Peyer's patch (tissue), 4 donors: ENCODE data around the gene FAM78A. TPM values are rescaled to one million over a fixed set of nuclear protein-coding genes. Genes with fewer than 3 reads are reported as not detected.
A peak's percentile ranks its signal among the peaks of the same experiment; 100 is the strongest.
"Not testable (repeated sequence)": the region's sequence is repeated elsewhere in the genome, so short reads cannot be mapped to it uniquely, and the experiment has no call there.

ENCODE experiments used
- DNase-seq, 3 donors: peaks; one replicate each; pipeline ENCODE4 v3.0.0-alpha.2; 2017 to 2019
- H3K27ac ChIP-seq, 4 donors: fragments of 200-600 bp; sonication (generic); one replicate each; pipeline ENCODE4 v1.5.1; 2016 to 2019
- H3K27me3 ChIP-seq, 2 donors: fragments of 200-600 bp; sonication (generic); one replicate each; pipeline ENCODE4 v1.5.1; 2019
- H3K36me3 ChIP-seq, 3 donors: fragments of 200-600 bp; sonication (generic); one replicate each; pipeline ENCODE4 v1.5.1; 2016 to 2019
- H3K4me1 ChIP-seq, 4 donors: fragments of 200-600 bp; sonication (generic); one replicate each; pipeline ENCODE4 v1.5.1; 2016 to 2019
- H3K4me3 ChIP-seq, 4 donors: fragments of 200-600 bp; sonication (generic); 1 replicate in 3 of 4; 2 replicates in 1 of 4; pipeline ENCODE4 v1.5.1; 2016 to 2019; ENCODE audit warnings: mild to moderate bottlenecking in 1 of 4
- H3K9me3 ChIP-seq, 4 donors: fragments of 200-600 bp; sonication (generic); one replicate each; pipeline ENCODE4 v1.5.1; 2016 to 2019; ENCODE audit warnings: mild to moderate bottlenecking in 1 of 4
- CTCF ChIP-seq, 6 experiments: fragments of 450-650 bp in 4 of 6; fragments of 200-600 bp in 2 of 6; sonication (generic) in 1 of 6; IDR thresholded peaks; one replicate each; pipeline ENCODE4 v1.5.1; 2017 to 2019; ENCODE audit warnings: antibody characterized with exemption in 6 of 6, mild to moderate bottlenecking in 3 of 6, moderate library complexity in 1 of 6
- POLR2A ChIP-seq, 2 donors: fragments of 450-650 bp; IDR thresholded peaks; one replicate each; pipeline ENCODE4 v1.5.1; 2017; ENCODE audit warnings: antibody characterized with exemption in 2 of 2, mild to moderate bottlenecking in 2 of 2, moderate library complexity in 2 of 2
- total RNA-seq, 4 donors: library from RNA; depleted of rRNA; stranded (reverse); fragments of >200 nt; gene quantifications; one replicate each; pipeline ENCODE4 v1.1.0, GENCODE V29; 2016

FAM78A gene
- total RNA-seq, 4 donors from 2014 or later: 0.95 to 8.3 (median 3.3) TPM

- Histone ChIP-seq H3K4me3 (peak overlapping the region; percentile 74 to 87 (median 80)), H3K9me3 (no peaks in the 10 kb centered on the region), H3K36me3 (no peaks in the 10 kb centered on the region), H3K27me3 (peaks cover 0 to 3% of the 10 kb centered on the region in 2 donors), H3K4me1 (peaks cover 0 to 22% (median 14%) of the 10 kb centered on the region in 4 donors), H3K27ac (peak overlapping the region; percentile 69 to 92 (median 82))
- peak in 2 of 3 donors; percentile 41 to 49 for DNase-seq
- no peak for TF ChIP-seq POLR2A (IDR thresholded peaks at IDR 0.05)
Measured at GRCh38 chr9:131273146-131273855, 3.0 kb downstream of the FAM78A start.

- TF ChIP-seq POLR2A (IDR thresholded peaks at IDR 0.05) (no peak), CTCF (IDR thresholded peaks at IDR 0.05) (no peak)
- H3K36me3 ChIP-seq: no peaks in the 10 kb centered on the region
- DNase-seq: no peak
- peaks cover 0 to 3% of the 10 kb centered on the region in 2 donors for H3K27me3 ChIP-seq
- H3K27ac ChIP-seq: peak overlapping the region; percentile 79 to 92 (median 82)
- peaks cover 0 to 15% (median 13%) of the 10 kb centered on the region in 4 donors for H3K4me1 ChIP-seq
- H3K9me3 ChIP-seq: no peaks in the 10 kb centered on the region
- H3K4me3 ChIP-seq: peak overlapping the region in 2 of 4 donors; percentile 79 to 87
Measured at GRCh38 chr9:131272212-131272611, 4.1 kb downstream of the FAM78A start.

- no peak for DNase-seq
- Histone ChIP-seq H3K27me3 (peaks cover 0 to 3% of the 10 kb centered on the region in 2 donors), H3K36me3 (no peaks in the 10 kb centered on the region), H3K4me1 (peaks cover 0 to 14% (median 12%) of the 10 kb centered on the region in 4 donors), H3K9me3 (no peaks in the 10 kb centered on the region), H3K27ac (peak overlapping the region; percentile 79 to 92 (median 82)), H3K4me3 (peak overlapping the region in 1 of 4 donors; percentile 38)
- TF ChIP-seq CTCF (IDR thresholded peaks at IDR 0.05): no peak
- TF ChIP-seq POLR2A (IDR thresholded peaks at IDR 0.05): no peak
Measured at GRCh38 chr9:131271506-131271931, 4.8 kb downstream of the FAM78A start.

GRCh38 chr9:131271016-131271273, 5.4 kb downstream of the FAM78A start:
- DNase-seq: not testable (repeated sequence)

GRCh38 chr9:131270171-131271015, 5.9 kb downstream of the FAM78A start:
- no peaks in the 10 kb centered on the region for H3K9me3 ChIP-seq
- no peak for TF ChIP-seq POLR2A (IDR thresholded peaks at IDR 0.05)
- no peak for TF ChIP-seq CTCF (IDR thresholded peaks at IDR 0.05)
- peak overlapping the region; percentile 79 to 92 (median 82) for H3K27ac ChIP-seq
- no peaks in the 10 kb centered on the region for H3K36me3 ChIP-seq
- H3K4me1 ChIP-seq: peaks cover 0 to 17% (median 13%) of the 10 kb centered on the region in 4 donors
- H3K4me3 ChIP-seq: peak overlapping the region; percentile 9 to 38 (median 16)
- H3K27me3 ChIP-seq: no peaks in the 10 kb centered on the region
- peak; percentile 54 to 88 (median 86) for DNase-seq

More at GRCh38 chr9:131271016-131271273, 5.4 kb downstream of the FAM78A start:
- not testable (repeated sequence) for H3K36me3 ChIP-seq, H3K27me3 ChIP-seq, H3K9me3 ChIP-seq
- H3K27ac ChIP-seq: peak overlapping the region; percentile 79 to 92 (median 82)
- H3K4me1 ChIP-seq: peaks cover 0 to 14% (median 12%) of the 10 kb centered on the region in 4 donors
- H3K4me3 ChIP-seq: peak overlapping the region in 3 of 4 donors; percentile 9 to 38 (median 22)

GRCh38 chr9:131266266-131267229, 9.8 kb downstream of the FAM78A start:
- Histone ChIP-seq H3K4me1 (peaks cover 0 to 14% (median 9%) of the 10 kb centered on the region in 4 donors), H3K4me3 (no peak overlapping the region), H3K27me3 (no peaks in the 10 kb centered on the region), H3K36me3 (no peaks in the 10 kb centered on the region), H3K27ac (peak overlapping the region; percentile 9 to 92 (median 36)), H3K9me3 (no peaks in the 10 kb centered on the region)
- peak in 1 of 3 donors; percentile 31 for DNase-seq
- TF ChIP-seq CTCF (IDR thresholded peaks at IDR 0.05): no peak
- TF ChIP-seq POLR2A (IDR thresholded peaks at IDR 0.05): no peak
